Neural crest cell (in vitro differentiated cells): ENCODE results near the gene HOXC13. TPM values are rescaled to one million over a fixed set of nuclear protein-coding genes. Genes with fewer than 3 reads are reported as not detected.

Experiments used
- DNase-seq: peaks from one replicate; pipeline ENCODE4 v3.0.0; 2021; ENCODE audit warnings: low read depth, mixed read lengths, low spot score
- H3K27ac Mint-ChIP-seq: one replicate; pipeline ENCODE4 v1.8.0; 2021; ENCODE audit warnings: mild to moderate bottlenecking, mixed read lengths; ENCODE audit not compliant: unreplicated experiment
- H3K27me3 Mint-ChIP-seq: 2 replicates; pipeline ENCODE4 v1.8.0; 2021; ENCODE audit warnings: low read depth, mild to moderate bottlenecking, mixed read lengths
- H3K36me3 Mint-ChIP-seq: 2 replicates; pipeline ENCODE4 v1.8.0; 2021; ENCODE audit warnings: low read depth, mild to moderate bottlenecking, mixed read lengths
- H3K4me1 Mint-ChIP-seq: 2 replicates; pipeline ENCODE4 v1.8.0; 2021; ENCODE audit warnings: mixed read lengths
- H3K4me3 Mint-ChIP-seq: one replicate; pipeline ENCODE4 v1.8.0; 2021; ENCODE audit warnings: mild to moderate bottlenecking, mixed read lengths
- H3K9me3 Mint-ChIP-seq: 2 replicates; pipeline ENCODE4 v1.8.0; 2021; ENCODE audit warnings: mixed read lengths
- long read RNA-seq: library from polyadenylated mRNA; unstranded; transcript quantifications from one replicate; pipeline ENCODE4 v2.0.0, GENCODE V29; 2020
- total RNA-seq: library from RNA; stranded (reverse); gene quantifications from 2 replicates; pipeline ENCODE4 v1.2.1, GENCODE V29; 2021
- TF ChIP-seq, protein P1 (sequence below): fragments of 200-600 bp; sonication (generic); conservative IDR thresholded peaks from 2 replicates; pipeline ENCODE4 v1.5.0; 2021; ENCODE audit warnings: antibody characterized with exemption, mild to moderate bottlenecking

The HOXC13 gene, protein sequence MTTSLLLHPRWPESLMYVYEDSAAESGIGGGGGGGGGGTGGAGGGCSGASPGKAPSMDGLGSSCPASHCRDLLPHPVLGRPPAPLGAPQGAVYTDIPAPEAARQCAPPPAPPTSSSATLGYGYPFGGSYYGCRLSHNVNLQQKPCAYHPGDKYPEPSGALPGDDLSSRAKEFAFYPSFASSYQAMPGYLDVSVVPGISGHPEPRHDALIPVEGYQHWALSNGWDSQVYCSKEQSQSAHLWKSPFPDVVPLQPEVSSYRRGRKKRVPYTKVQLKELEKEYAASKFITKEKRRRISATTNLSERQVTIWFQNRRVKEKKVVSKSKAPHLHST
- not detected in 2 replicates for total RNA-seq
- long read RNA-seq: 0 reads

DNA sequence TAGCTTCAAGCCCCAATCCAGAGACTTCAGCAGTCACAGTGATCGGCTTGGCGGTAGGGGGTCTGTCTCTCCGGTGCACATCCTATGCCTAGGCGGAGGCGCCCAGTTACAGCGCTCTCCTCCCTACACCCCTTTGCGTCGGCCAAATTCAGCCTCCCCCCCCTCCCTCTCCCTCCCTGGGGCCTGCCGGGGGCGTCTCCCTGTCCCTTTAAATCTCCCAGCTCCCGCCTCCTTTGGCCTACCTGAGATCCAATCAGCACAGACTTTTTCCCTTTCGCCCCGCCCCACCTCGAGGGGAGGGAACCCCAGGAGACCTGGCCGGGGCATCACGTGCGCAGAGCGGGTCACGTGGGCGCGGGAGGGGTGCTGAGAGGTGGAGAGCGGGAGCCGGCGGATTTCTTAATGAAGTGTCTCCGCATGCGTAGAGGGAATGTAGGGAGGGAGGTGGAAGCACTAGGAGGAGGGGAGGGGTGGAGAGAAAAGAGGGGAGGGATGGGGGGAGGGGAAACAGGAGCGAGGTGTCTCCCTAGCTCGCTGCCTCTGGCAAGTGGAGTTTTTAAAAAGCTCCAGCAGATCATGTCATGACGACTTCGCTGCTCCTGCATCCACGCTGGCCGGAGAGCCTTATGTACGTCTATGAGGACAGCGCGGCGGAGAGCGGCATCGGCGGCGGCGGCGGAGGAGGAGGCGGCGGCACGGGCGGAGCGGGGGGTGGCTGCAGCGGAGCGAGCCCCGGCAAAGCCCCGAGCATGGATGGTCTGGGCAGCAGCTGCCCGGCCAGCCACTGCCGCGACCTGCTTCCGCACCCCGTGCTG is at the start of gene HOXC13:
TSS of gene HOXC13 (plus strand) at position 506 of the 815 bp plus-strand sequence. CDS start at position 582, 76 bp downstream.
- no peak within 1 kb of the TSS for H3K27ac Mint-ChIP-seq
- TF ChIP-seq, protein P1, sequence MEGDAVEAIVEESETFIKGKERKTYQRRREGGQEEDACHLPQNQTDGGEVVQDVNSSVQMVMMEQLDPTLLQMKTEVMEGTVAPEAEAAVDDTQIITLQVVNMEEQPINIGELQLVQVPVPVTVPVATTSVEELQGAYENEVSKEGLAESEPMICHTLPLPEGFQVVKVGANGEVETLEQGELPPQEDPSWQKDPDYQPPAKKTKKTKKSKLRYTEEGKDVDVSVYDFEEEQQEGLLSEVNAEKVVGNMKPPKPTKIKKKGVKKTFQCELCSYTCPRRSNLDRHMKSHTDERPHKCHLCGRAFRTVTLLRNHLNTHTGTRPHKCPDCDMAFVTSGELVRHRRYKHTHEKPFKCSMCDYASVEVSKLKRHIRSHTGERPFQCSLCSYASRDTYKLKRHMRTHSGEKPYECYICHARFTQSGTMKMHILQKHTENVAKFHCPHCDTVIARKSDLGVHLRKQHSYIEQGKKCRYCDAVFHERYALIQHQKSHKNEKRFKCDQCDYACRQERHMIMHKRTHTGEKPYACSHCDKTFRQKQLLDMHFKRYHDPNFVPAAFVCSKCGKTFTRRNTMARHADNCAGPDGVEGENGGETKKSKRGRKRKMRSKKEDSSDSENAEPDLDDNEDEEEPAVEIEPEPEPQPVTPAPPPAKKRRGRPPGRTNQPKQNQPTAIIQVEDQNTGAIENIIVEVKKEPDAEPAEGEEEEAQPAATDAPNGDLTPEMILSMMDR: no peak
- no peaks in the 10 kb centered on the region for H3K4me1 Mint-ChIP-seq
- H3K27me3 Mint-ChIP-seq: peaks cover 98% of the 10 kb centered on the region
- H3K36me3 Mint-ChIP-seq: no peaks in the 10 kb centered on the region
- no peak for DNase-seq
- H3K4me3 Mint-ChIP-seq: no peak within 1 kb of the TSS
- no peaks in the 10 kb centered on the region for H3K9me3 Mint-ChIP-seq

DNA sequence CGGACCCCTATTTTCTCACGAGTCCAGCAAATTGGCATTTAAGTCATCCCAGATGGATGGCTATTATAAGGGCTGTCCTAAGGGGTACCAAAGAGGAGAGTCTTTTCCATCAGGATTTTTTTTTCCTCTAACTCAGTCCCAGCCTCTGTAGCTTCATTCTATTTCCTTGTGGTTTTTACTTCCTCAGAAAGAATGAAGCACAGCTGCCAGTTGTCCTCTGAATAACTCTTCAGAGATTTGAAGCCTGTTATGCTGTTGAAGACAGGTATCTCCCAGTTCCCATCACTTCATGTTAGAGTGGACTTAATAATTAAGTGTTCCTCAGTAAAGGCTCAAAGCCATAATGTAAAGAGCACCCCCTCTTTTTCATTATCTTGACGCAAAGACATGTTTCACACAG is 48.5 kb upstream of the HOXC13 start:
- DNase-seq: no peak
- TF ChIP-seq, protein P1: no peak
- H3K36me3 Mint-ChIP-seq: no peaks in the 10 kb centered on the region
- no peak overlapping the region for H3K4me3 Mint-ChIP-seq
- peaks cover 98% of the 10 kb centered on the region for H3K27me3 Mint-ChIP-seq
- H3K4me1 Mint-ChIP-seq: no peaks in the 10 kb centered on the region
- H3K27ac Mint-ChIP-seq: no peak overlapping the region
- H3K9me3 Mint-ChIP-seq: no peaks in the 10 kb centered on the region

DNA sequence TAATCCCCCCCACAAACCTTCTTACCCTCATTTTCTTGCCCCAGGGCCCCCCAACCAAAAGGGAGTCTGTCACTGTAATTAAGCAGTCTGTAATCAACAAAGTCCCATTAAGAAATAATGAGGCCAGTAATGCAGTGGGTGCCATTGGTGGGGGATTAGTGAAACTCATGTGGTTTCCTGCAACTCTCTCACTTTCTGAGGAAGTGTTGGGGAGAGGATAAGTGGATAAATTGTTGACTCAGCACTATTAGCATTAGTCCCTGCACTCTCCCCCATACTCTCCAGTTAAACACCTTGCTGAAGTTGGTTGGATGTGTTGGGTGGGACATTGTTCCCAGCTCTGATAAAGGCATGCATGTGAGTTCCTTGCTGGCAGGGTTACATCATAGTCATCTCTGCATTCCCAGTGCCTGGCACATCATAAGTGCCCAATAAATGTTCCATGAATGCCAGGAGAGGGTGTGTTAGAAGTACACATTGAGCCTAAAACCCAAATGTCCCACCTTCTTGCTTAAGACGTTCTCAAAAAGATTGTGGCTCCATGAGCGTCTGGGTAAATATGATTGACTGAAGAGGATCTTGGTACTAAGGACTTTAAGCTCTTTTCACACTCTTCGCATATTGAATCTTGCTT is 45.8 kb upstream of the HOXC13 start:
- no peak overlapping the region for H3K27ac Mint-ChIP-seq
- no peaks in the 10 kb centered on the region for H3K4me1 Mint-ChIP-seq
- H3K4me3 Mint-ChIP-seq: no peak overlapping the region
- no peaks in the 10 kb centered on the region for H3K9me3 Mint-ChIP-seq
- H3K36me3 Mint-ChIP-seq: no peaks in the 10 kb centered on the region
- TF ChIP-seq, protein P1: no peak
- peaks cover 100% of the 10 kb centered on the region for H3K27me3 Mint-ChIP-seq
- no peak for DNase-seq

DNA sequence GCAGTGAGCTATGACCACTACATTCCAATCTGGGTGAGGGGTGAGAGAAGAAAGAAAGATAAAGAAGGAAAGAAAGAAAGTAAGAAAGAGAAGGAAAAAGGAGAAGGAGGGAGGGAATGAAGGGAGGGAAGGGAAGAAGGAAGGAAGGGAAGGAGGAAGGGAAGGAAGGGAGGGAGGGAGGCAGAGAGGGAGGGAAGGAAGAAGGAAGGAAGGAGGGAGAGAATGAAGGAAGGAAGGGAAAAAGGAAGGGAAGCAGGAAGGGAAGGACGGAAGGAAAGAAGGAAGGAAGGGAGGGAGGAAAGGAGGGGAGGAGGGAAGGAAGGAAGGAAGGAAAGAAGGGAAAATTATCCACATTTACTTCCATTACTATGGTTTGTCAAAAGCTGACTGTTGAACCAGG is 39.4 kb upstream of the HOXC13 start:
- Mint-ChIP-seq H3K9me3 (no peaks in the 10 kb centered on the region), H3K4me1 (no peaks in the 10 kb centered on the region), H3K27ac (no peak overlapping the region), H3K27me3 (peaks cover 97% of the 10 kb centered on the region), H3K4me3 (no peak overlapping the region), H3K36me3 (no peaks in the 10 kb centered on the region)
- no peak for DNase-seq
- TF ChIP-seq, protein P1: no peak

DNA sequence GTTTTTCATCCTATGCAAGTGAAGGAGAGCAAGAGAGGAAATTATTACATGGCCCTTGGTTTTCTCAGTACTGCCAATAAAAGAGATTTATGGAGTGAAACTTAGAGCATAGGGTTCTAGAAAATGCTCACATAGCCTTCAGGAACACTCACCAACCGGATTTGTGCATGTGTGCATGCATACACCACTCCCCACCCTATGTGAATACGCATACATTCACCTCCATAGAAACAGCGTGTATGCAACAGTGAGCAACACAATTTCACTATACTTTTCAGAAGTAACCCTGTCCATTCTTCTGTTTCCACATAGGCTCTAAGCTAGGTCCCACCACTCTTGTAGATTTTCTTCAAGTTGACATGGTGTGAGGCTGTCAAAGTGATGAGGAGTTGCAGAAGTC is 31.5 kb upstream of the HOXC13 start:
- peaks cover 61% of the 10 kb centered on the region for H3K27me3 Mint-ChIP-seq
- no peaks in the 10 kb centered on the region for H3K36me3 Mint-ChIP-seq

More for the DNA sequence above, 31.5 kb upstream of the HOXC13 start:
- Mint-ChIP-seq H3K4me3 (no peak overlapping the region), H3K9me3 (no peaks in the 10 kb centered on the region), H3K4me1 (no peaks in the 10 kb centered on the region), H3K27ac (no peak overlapping the region)
- TF ChIP-seq, protein P1: no peak
- DNase-seq: no peak
